ENCODE results near the gene KIF12.

The KIF12 gene

GRCh38 chr9:114102484-114102883 lies 3.4 kb upstream of the KIF12 start:
- no peak for DNase-seq

- no peak for DNase-seq
Measured at GRCh38 chr9:114100536-114100935, 1.4 kb upstream of the KIF12 start.

- no peak for DNase-seq
Measured at GRCh38 chr9:114099669-114100270, 678 bp upstream of the KIF12 start.

GRCh38 chr9:114098021-114098935 lies 814 bp downstream of the KIF12 start:
- peak; percentile 5 for DNase-seq

GRCh38 chr9:114097613-114098020 lies 1.5 kb downstream of the KIF12 start:
- no peak for DNase-seq

- no peak for DNase-seq
Measured at GRCh38 chr9:114096866-114097612, 2.1 kb downstream of the KIF12 start.

GRCh38 chr9:114096041-114096511 lies 3.0 kb downstream of the KIF12 start:
- DNase-seq = no peak

- DNase-seq = no peak
Measured at GRCh38 chr9:114094971-114095370, 4.1 kb downstream of the KIF12 start.

GRCh38 chr9:114093761-114094505 lies 5.2 kb downstream of the KIF12 start:
- DNase-seq = no peak

GRCh38 chr9:114093031-114093471 lies 6.0 kb downstream of the KIF12 start:
- no peak for DNase-seq

- DNase-seq = no peak
Measured at GRCh38 chr9:114092336-114092735, 6.8 kb downstream of the KIF12 start.

GRCh38 chr9:114091711-114092110 lies 7.4 kb downstream of the KIF12 start:
- no peak for DNase-seq

- no peak for DNase-seq
Measured at GRCh38 chr9:114090798-114091197, 8.3 kb downstream of the KIF12 start.

- no peak for DNase-seq
Measured at GRCh38 chr9:114089206-114089840, 9.8 kb downstream of the KIF12 start.

GRCh38 chr9:114088571-114089170 lies 10.4 kb downstream of the KIF12 start:
- no peak for DNase-seq

- no peak for DNase-seq
Measured at GRCh38 chr9:114087721-114088120, 11.4 kb downstream of the KIF12 start.

GRCh38 chr9:114086607-114087006 lies 12.5 kb downstream of the KIF12 start:
- DNase-seq = no peak

- no peak for DNase-seq
Measured at GRCh38 chr9:114086009-114086408, 13.1 kb downstream of the KIF12 start.

- no peak for DNase-seq
Measured at GRCh38 chr9:114085387-114085789, 13.7 kb downstream of the KIF12 start.

- DNase-seq = no peak
Measured at GRCh38 chr9:114084282-114085073, 14.6 kb downstream of the KIF12 start.

- no peak for DNase-seq
Measured at GRCh38 chr9:114083666-114084065, 15.4 kb downstream of the KIF12 start.

Data from CD4-positive, alpha-beta T cell treated with Interleukin-6 for 4 hours (primary cell).